Activated B cell treated with CpG ODN at 0.5 μM for 24 hours (primary cell): Measurements from ENCODE around the gene APLP1. TPM values are rescaled to one million over a fixed set of nuclear protein-coding genes. Genes with fewer than 3 reads are reported as not detected.
A peak's percentile ranks its signal among the peaks of the same experiment; 100 is the strongest.
"Not testable (repeated sequence)": the region's sequence is repeated elsewhere in the genome, so short reads cannot be mapped to it uniquely, and the experiment has no call there.

ENCODE experiments used
- ATAC-seq: fragments of 200-7000 bp; cut with Tn5 transposase; one replicate; pipeline ENCODE4 v1.10.0; 2021; ENCODE audit warnings: low read depth, mild to moderate bottlenecking, moderate library complexity
- CTCF ChIA-PET: fragments of 350-600 bp; sonication (Branson Sonifier 250); formaldehyde crosslinking; loops from one replicate; lab custom pipeline; 2021; ENCODE audit warnings: antibody characterized with exemption; lab: Charles Lee
- POLR2A ChIA-PET: fragments of 350-600 bp; sonication (Branson Sonifier 250); formaldehyde crosslinking; loops from one replicate; lab custom pipeline; 2021; ENCODE audit warnings: antibody characterized with exemption; lab: Charles Lee
- DNase-seq: peaks from one replicate; pipeline ENCODE4 v3.0.0; 2022
- H3K27ac Mint-ChIP-seq: one replicate; pipeline ENCODE4 v1.8.0; 2020; ENCODE audit warnings: mixed read lengths
- H3K27me3 Mint-ChIP-seq: one replicate; pipeline ENCODE4 v1.8.0; 2021; ENCODE audit warnings: mixed read lengths
- H3K36me3 Mint-ChIP-seq: one replicate; pipeline ENCODE4 v1.8.0; 2021; ENCODE audit warnings: low read depth, mixed read lengths
- H3K4me1 Mint-ChIP-seq: one replicate; pipeline ENCODE4 v1.8.0; 2021; ENCODE audit warnings: mixed read lengths
- H3K4me3 Mint-ChIP-seq: one replicate; pipeline ENCODE4 v1.8.0; 2020; ENCODE audit warnings: mild to moderate bottlenecking, mixed read lengths
- H3K9me3 Mint-ChIP-seq: one replicate; pipeline ENCODE4 v1.8.0; 2020; ENCODE audit warnings: mixed read lengths
- intact Hi-C: fragments of 100-400 bp; cut with micrococcal nuclease; formaldehyde crosslinking; loops from one replicate; pipeline ENCODE4 v1.15.1; 2024
- total RNA-seq: library from RNA; stranded (reverse); gene quantifications from 2 replicates; pipeline ENCODE4 v1.2.3, GENCODE V29; 2022
- TF ChIP-seq, protein P1 (sequence below): fragments of 200-600 bp; IDR thresholded peaks from one replicate; pipeline ENCODE4 v1.8.0; 2022; ENCODE audit warnings: antibody characterized with exemption, mild to moderate bottlenecking

The APLP1 gene
- total RNA-seq, 1 donor from 2014 or later: not detected

GRCh38 chr19:35869327-35870123 lies 1.2 kb downstream of the APLP1 start:
- Mint-ChIP-seq H3K4me3 (peak overlapping the region; percentile 67), H3K4me1 (peaks cover 17% of the 10 kb centered on the region), H3K27me3 (peaks cover 61% of the 10 kb centered on the region), H3K9me3 (no peaks in the 10 kb centered on the region), H3K36me3 (no peaks in the 10 kb centered on the region), H3K27ac (no peak overlapping the region)
- TF ChIP-seq, protein P1, sequence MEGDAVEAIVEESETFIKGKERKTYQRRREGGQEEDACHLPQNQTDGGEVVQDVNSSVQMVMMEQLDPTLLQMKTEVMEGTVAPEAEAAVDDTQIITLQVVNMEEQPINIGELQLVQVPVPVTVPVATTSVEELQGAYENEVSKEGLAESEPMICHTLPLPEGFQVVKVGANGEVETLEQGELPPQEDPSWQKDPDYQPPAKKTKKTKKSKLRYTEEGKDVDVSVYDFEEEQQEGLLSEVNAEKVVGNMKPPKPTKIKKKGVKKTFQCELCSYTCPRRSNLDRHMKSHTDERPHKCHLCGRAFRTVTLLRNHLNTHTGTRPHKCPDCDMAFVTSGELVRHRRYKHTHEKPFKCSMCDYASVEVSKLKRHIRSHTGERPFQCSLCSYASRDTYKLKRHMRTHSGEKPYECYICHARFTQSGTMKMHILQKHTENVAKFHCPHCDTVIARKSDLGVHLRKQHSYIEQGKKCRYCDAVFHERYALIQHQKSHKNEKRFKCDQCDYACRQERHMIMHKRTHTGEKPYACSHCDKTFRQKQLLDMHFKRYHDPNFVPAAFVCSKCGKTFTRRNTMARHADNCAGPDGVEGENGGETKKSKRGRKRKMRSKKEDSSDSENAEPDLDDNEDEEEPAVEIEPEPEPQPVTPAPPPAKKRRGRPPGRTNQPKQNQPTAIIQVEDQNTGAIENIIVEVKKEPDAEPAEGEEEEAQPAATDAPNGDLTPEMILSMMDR: no peak
- POLR2A ChIA-PET: interaction anchor here (0.5 to 1.3 kb wide), 2 partner anchors 50 to 127 kb away, joined by 3 to 4 read pairs; no protein-coding TSS in a partner anchor
- peak; percentile 83 for ATAC-seq
- intact Hi-C loops: loop anchor here (5.0 kb wide), 1 partner anchor 92 kb away; the partner anchor contains the start of gene ARHGAP33
- CTCF ChIA-PET: interaction anchor here (1.5 kb wide), 1 partner anchor 13 kb away, joined by 3 read pairs; no protein-coding TSS in a partner anchor
- peak; percentile 55 for DNase-seq

DNA sequence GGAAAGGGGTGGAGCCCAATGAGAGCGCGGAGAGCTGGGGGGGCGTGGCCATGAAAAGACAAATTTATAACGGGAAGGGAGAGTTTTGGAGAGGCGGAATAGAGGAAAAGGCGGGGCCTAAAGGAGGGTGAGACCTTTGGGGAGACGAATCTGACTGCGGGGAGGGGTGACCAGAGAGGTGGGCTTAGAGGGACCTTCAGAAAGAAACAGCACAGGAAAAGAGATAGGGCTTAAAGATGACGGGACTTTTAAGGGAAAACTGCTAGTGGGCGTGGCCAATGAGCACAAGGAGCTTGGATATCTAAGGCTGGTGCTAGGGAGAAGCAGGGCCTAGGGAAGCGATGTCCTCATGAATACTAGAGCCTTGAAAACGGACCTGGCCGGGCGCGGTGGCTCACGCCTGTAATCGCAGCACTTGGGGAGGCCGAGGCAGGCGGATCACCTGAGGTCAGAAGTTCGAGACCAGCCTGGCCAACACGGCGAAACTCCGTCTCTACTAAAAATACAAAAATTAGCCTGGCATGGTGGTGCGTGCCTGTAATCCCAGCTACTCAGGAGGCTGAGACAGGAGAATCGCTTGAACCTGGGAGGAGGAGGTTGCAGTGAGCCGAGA lies 1.9 kb downstream of the APLP1 start:
- intact Hi-C loops, H3K9me3 Mint-ChIP-seq, ATAC-seq, POLR2A ChIA-PET, H3K27ac Mint-ChIP-seq, DNase-seq, H3K36me3 Mint-ChIP-seq: not testable (repeated sequence)
- Mint-ChIP-seq H3K4me1 (peaks cover 17% of the 10 kb centered on the region), H3K4me3 (peak overlapping the region; percentile 67), H3K27me3 (peaks cover 56% of the 10 kb centered on the region)
- CTCF ChIA-PET: interaction anchor here (1.5 kb wide), 1 partner anchor 12 kb away, joined by 3 read pairs; no protein-coding TSS in a partner anchor

DNA sequence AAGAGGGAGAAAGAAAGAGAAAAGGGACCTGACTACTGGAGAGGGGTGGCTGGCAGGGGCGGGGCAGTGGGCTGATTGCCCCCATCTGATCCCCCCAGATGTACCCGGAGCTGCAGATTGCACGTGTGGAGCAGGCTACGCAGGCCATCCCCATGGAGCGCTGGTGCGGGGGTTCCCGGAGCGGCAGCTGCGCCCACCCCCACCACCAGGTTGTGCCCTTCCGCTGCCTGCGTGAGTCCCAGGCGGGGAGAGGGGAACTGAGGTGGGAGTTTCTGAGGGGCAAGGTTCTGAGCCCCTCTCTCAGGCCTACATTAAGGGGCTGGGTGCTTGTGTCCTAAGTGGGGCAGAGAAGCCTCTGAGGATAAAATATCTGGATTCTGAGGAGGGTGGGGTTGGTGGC lies 2.4 kb downstream of the APLP1 start:
- no peak for DNase-seq
- no peaks in the 10 kb centered on the region for H3K36me3 Mint-ChIP-seq
- no peak overlapping the region for H3K27ac Mint-ChIP-seq
- no peaks in the 10 kb centered on the region for H3K9me3 Mint-ChIP-seq
- TF ChIP-seq, protein P1: no peak
- intact Hi-C loops: no loop called here
- H3K27me3 Mint-ChIP-seq: peaks cover 51% of the 10 kb centered on the region
- no peak overlapping the region for H3K4me3 Mint-ChIP-seq
- CTCF ChIA-PET: interaction anchor here (1.5 kb wide), 1 partner anchor 11 kb away, joined by 3 read pairs; no protein-coding TSS in a partner anchor
- ATAC-seq: no peak
- POLR2A ChIA-PET: no interaction called here
- peaks cover 17% of the 10 kb centered on the region for H3K4me1 Mint-ChIP-seq

- Mint-ChIP-seq H3K4me3 (no peak overlapping the region), H3K27ac (no peak overlapping the region), H3K36me3 (no peaks in the 10 kb centered on the region), H3K4me1 (peaks cover 17% of the 10 kb centered on the region), H3K9me3 (no peaks in the 10 kb centered on the region), H3K27me3 (peaks cover 52% of the 10 kb centered on the region)
- DNase-seq (no peak), ATAC-seq (no peak)
- intact Hi-C loops: no loop called here
- ChIA-PET CTCF (no interaction called here), POLR2A (no interaction called here)
- TF ChIP-seq, protein P1: no peak
Measured at GRCh38 chr19:35871611-35872010, 3.2 kb downstream of the APLP1 start.

GRCh38 chr19:35872180-35872579 lies 3.8 kb downstream of the APLP1 start:
- H3K27ac Mint-ChIP-seq: no peak overlapping the region
- no peaks in the 10 kb centered on the region for H3K9me3 Mint-ChIP-seq
- peaks cover 51% of the 10 kb centered on the region for H3K27me3 Mint-ChIP-seq
- ChIA-PET POLR2A (no interaction called here), CTCF (no interaction called here)
- peaks cover 17% of the 10 kb centered on the region for H3K4me1 Mint-ChIP-seq
- TF ChIP-seq, protein P1: no peak
- ATAC-seq (no peak), DNase-seq (no peak)
- no peak overlapping the region for H3K4me3 Mint-ChIP-seq
- intact Hi-C loops: no loop called here
- H3K36me3 Mint-ChIP-seq: no peaks in the 10 kb centered on the region
